Loucy (cell line): ENCODE results near the gene ANO6.

Source experiments
- H2AFZ ChIP-seq: fragments of 200-600 bp; sonication (generic); 2 replicates; pipeline ENCODE4 v1.6.0; 2016; ENCODE audit warnings: antibody characterized with exemption, mild to moderate bottlenecking, low read length, moderate library complexity
- H3F3A ChIP-seq: fragments of 200-600 bp; 2 replicates; pipeline ENCODE4 v1.6.0; 2016; ENCODE audit warnings: antibody characterized with exemption, low read depth, mild to moderate bottlenecking
- H3K27me3 ChIP-seq: fragments of 200-600 bp; sonication (generic); 2 replicates; pipeline ENCODE4 v1.6.1; 2014; ENCODE audit warnings: low read length, mild to moderate bottlenecking; ENCODE audit not compliant: insufficient read depth, poor library complexity, severe bottlenecking
- H3K36me3 ChIP-seq: fragments of 200-600 bp; sonication (generic); 2 replicates; pipeline ENCODE4 v1.6.1; 2016; ENCODE audit warnings: low read length; ENCODE audit not compliant: insufficient read depth
- H3K4me1 ChIP-seq: fragments of 200-600 bp; sonication (generic); 2 replicates; pipeline ENCODE4 v1.5.1; 2014; ENCODE audit warnings: low read length, mild to moderate bottlenecking; ENCODE audit not compliant: insufficient read depth, poor library complexity, severe bottlenecking
- H3K4me2 ChIP-seq: fragments of 200-600 bp; sonication (generic); 2 replicates; pipeline ENCODE4 v1.6.0; 2014; ENCODE audit warnings: antibody characterized with exemption, low read length, low read depth, mild to moderate bottlenecking; ENCODE audit not compliant: poor library complexity, severe bottlenecking
- H3K4me3 ChIP-seq: fragments of 200-600 bp; sonication (generic); 2 replicates; pipeline ENCODE4 v1.5.1; 2014; ENCODE audit warnings: low read length, mild to moderate bottlenecking, mixed read lengths; ENCODE audit not compliant: poor library complexity, severe bottlenecking
- H3K79me2 ChIP-seq: fragments of 200-600 bp; sonication (generic); 2 replicates; pipeline ENCODE4 v1.6.1; 2014; ENCODE audit warnings: low read length; ENCODE audit not compliant: insufficient read depth
- H3K9ac ChIP-seq: fragments of 200-600 bp; sonication (generic); 2 replicates; pipeline ENCODE4 v1.6.0; 2014; ENCODE audit warnings: mild to moderate bottlenecking, low read depth, low read length, moderate library complexity; ENCODE audit not compliant: poor library complexity, severe bottlenecking
- H3K9me2 ChIP-seq: fragments of 200-600 bp; sonication (generic); replicated peaks from 2 replicates; pipeline ENCODE4 v1.6.1; 2016; ENCODE audit warnings: low read depth, low read length, mixed read lengths
- H3K9me3 ChIP-seq: fragments of 200-600 bp; sonication (generic); 2 replicates; pipeline ENCODE4 v1.6.1; 2014; ENCODE audit warnings: mild to moderate bottlenecking, antibody characterized with exemption, low read length, low read depth; ENCODE audit not compliant: insufficient read depth
- H4K20me1 ChIP-seq: fragments of 200-600 bp; sonication (generic); 2 replicates; pipeline ENCODE4 v1.6.0; 2014; ENCODE audit warnings: antibody characterized with exemption, low read length, mild to moderate bottlenecking; ENCODE audit not compliant: insufficient read depth, poor library complexity, severe bottlenecking
- CTCF ChIP-seq: fragments of 200-600 bp; sonication (generic); conservative IDR thresholded peaks from 2 replicates; pipeline ENCODE4 v1.5.1; 2014; ENCODE audit warnings: mild to moderate bottlenecking, antibody characterized with exemption, low read length
- EZH2phosphoT487 ChIP-seq: fragments of 200-600 bp; IDR thresholded peaks from 2 replicates; pipeline ENCODE4 v1.6.1; 2018; ENCODE audit warnings: antibody characterized with exemption, mild to moderate bottlenecking, moderate library complexity, borderline replicate concordance

ANO6 gene

GRCh38 chr12:45363903-45364302, 148.0 kb downstream of the ANO6 start:
- peaks cover 24% of the 10 kb centered on the region for H3K36me3 ChIP-seq

GRCh38 chr12:45368841-45369489, 153.1 kb downstream of the ANO6 start:
- H2AFZ ChIP-seq = no peak overlapping the region
- TF ChIP-seq EZH2phosphoT487 (no peak), CTCF (no peak)
- H3K36me3 ChIP-seq = peaks cover 40% of the 10 kb centered on the region
- no peak overlapping the region for H3K4me2 ChIP-seq
- H3K9ac ChIP-seq = no peak overlapping the region
- H3K27me3 ChIP-seq = no peaks in the 10 kb centered on the region
- no peaks in the 10 kb centered on the region for H4K20me1 ChIP-seq
- no peaks in the 10 kb centered on the region for H3K9me2 ChIP-seq
- no peaks in the 10 kb centered on the region for H3K79me2 ChIP-seq
- H3F3A ChIP-seq = no peaks in the 10 kb centered on the region
- H3K4me3 ChIP-seq = no peak overlapping the region
- no peaks in the 10 kb centered on the region for H3K4me1 ChIP-seq
- H3K9me3 ChIP-seq = peaks cover 7% of the 10 kb centered on the region; the same call in 1 of the 2 replicates

More at GRCh38 chr12:45363903-45364302, 148.0 kb downstream of the ANO6 start:
- H4K20me1 ChIP-seq = no peaks in the 10 kb centered on the region
- H3K27me3 ChIP-seq = no peaks in the 10 kb centered on the region
- H2AFZ ChIP-seq = no peak overlapping the region
- H3K9ac ChIP-seq = no peak overlapping the region
- H3K4me2 ChIP-seq = no peak overlapping the region
- no peak for TF ChIP-seq EZH2phosphoT487
- no peak for TF ChIP-seq CTCF
- H3K9me3 ChIP-seq = peaks cover 18% of the 10 kb centered on the region; the same call in 1 of the 2 replicates
- no peaks in the 10 kb centered on the region for H3F3A ChIP-seq
- H3K4me3 ChIP-seq = no peak overlapping the region
- no peaks in the 10 kb centered on the region for H3K79me2 ChIP-seq
- no peaks in the 10 kb centered on the region for H3K4me1 ChIP-seq
- no peaks in the 10 kb centered on the region for H3K9me2 ChIP-seq

GRCh38 chr12:45377815-45378214, 161.9 kb downstream of the ANO6 start:
- Histone ChIP-seq H3K4me3 (no peak overlapping the region), H3K4me1 (no peaks in the 10 kb centered on the region), H3F3A (no peaks in the 10 kb centered on the region), H3K9ac (no peak overlapping the region), H3K9me2 (no peaks in the 10 kb centered on the region), H3K79me2 (no peaks in the 10 kb centered on the region), H4K20me1 (no peaks in the 10 kb centered on the region), H3K9me3 (no peaks in the 10 kb centered on the region), H3K36me3 (peaks cover 18% of the 10 kb centered on the region; the same call in 1 of the 2 replicates), H3K4me2 (no peak overlapping the region), H2AFZ (no peak overlapping the region), H3K27me3 (no peaks in the 10 kb centered on the region)
- TF ChIP-seq CTCF (no peak), EZH2phosphoT487 (no peak)
